Stomach (tissue), 9 donors: Measurements from ENCODE around the gene RAPGEF1. TPM values are rescaled to one million over a fixed set of nuclear protein-coding genes. Genes with fewer than 3 reads are reported as not detected.
A peak's percentile ranks its signal among the peaks of the same experiment; 100 is the strongest.

Experiments
- DNase-seq, 2 donors: peaks; one replicate each; pipeline versions ENCODE4 v3.0.0 to v3.0.0-alpha.2; 2013 to 2019
- H3K27ac ChIP-seq, 5 donors: fragments of 200-600 bp in 4 of 5; sonication (generic) in 4 of 5; one replicate each; pipeline ENCODE4 v1.5.1; 2013 to 2019; ENCODE audit warnings: mild to moderate bottlenecking in 1 of 5, moderate library complexity in 1 of 5
- H3K27me3 ChIP-seq, 3 donors: fragments of 200-600 bp; sonication (generic); one replicate each; pipeline ENCODE4 v1.5.1; 2017 to 2019; ENCODE audit warnings: mixed run types in 1 of 3
- H3K36me3 ChIP-seq, 4 donors: fragments of 200-600 bp; sonication (generic); 1 replicate in 3 of 4; 2 replicates in 1 of 4; pipeline ENCODE4 v1.5.1; 2016 to 2019
- H3K4me1 ChIP-seq, 4 donors: fragments of 200-600 bp; sonication (generic); one replicate each; pipeline ENCODE4 v1.5.1; 2016 to 2019
- H3K4me3 ChIP-seq, 4 donors: fragments of 200-600 bp; sonication (generic) in 3 of 4; one replicate each; pipeline ENCODE4 v1.5.1; 2016 to 2019; ENCODE audit warnings: mild to moderate bottlenecking in 1 of 4
- H3K9me3 ChIP-seq, 4 donors: fragments of 200-600 bp; sonication (generic); one replicate each; pipeline ENCODE4 v1.5.1; 2016 to 2019
- CTCF ChIP-seq, 7 experiments: fragments of 450-650 bp in 4 of 7; fragments of 200-600 bp in 3 of 7; sonication (generic) in 3 of 7; IDR thresholded peaks; one replicate each; pipeline ENCODE4 v1.5.1; 2016 to 2019; ENCODE audit warnings: antibody characterized with exemption in 7 of 7, control low read depth in 2 of 7, mild to moderate bottlenecking in 1 of 7
- EP300 ChIP-seq: sonication (generic); formaldehyde crosslinking; IDR thresholded peaks from one replicate; pipeline ENCODE4 v1.6.1; 2017; ENCODE audit warnings: antibody characterized with exemption
- POLR2A ChIP-seq, 4 donors: fragments of 450-650 bp; IDR thresholded peaks; one replicate each; pipeline ENCODE4 v1.6.1; 2016; ENCODE audit warnings: antibody characterized with exemption in 4 of 4, control low read depth in 2 of 4, mild to moderate bottlenecking in 1 of 4, moderate library complexity in 1 of 4
- POLR2AphosphoS5 ChIP-seq, 3 donors: sonication (generic); formaldehyde crosslinking; IDR thresholded peaks; one replicate each; pipeline ENCODE4 v1.6.1; 2016; ENCODE audit warnings: antibody characterized with exemption in 3 of 3
- WGBS, 5 donors: extraction: QIAGEN DNeasy Blood & Tissue Kit in 3 of 5; methylation state at CpG; one replicate each; pipeline versions ENCODE4 v1.1.5 to v1.1.7; 2013 to 2018; 5-methylcytosine and 5-hydroxymethylcytosine counted together
- intact Hi-C: fragments of 100-400 bp; cut with DNase I; formaldehyde crosslinking; loops from one replicate; pipeline ENCODE4 v1.15.1; 2023; ENCODE audit warnings: low total_unique reads
- polyA plus RNA-seq, 3 donors: library from polyadenylated mRNA; stranded (reverse); fragments of 200-250 nt; gene quantifications; one replicate each; pipeline ENCODE4 v1.2.3, GENCODE V29; 2013
- total RNA-seq, 5 donors: library from RNA; depleted of rRNA; stranded (reverse); fragments of >200 nt; gene quantifications; one replicate each; pipeline versions ENCODE4 v1.1.0 to v1.2.3, GENCODE V29; 2014 to 2016
- donor health status: healthy with polysubstance abuse.
- donor health status: Bipolar disorder and iron deficiency.
- donor health status: healthy.

RAPGEF1 gene
- total and polyA plus RNA-seq, 8 donors = 8.4 to 84.6 (median 45.1) TPM

DNA sequence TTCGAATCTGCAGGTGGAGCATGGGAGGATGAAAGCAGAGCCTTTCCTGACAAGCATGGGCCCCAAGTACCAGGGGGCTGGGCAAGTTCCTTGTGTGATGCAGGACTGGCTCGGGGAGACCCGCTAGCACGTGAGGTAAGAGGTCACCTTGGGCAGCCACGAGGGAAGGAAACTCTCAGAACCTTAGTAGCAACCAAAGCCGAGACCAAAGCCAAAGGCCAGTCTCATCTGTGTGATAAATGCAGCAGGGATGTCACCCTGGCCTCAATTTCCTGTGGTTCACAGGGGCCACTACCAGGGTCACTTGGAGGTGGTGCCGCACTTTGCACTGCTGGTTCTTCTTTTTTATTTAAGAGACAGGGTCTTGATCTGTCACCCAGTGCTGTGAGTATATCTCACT is 155.0 kb downstream of the RAPGEF1 start:
- H3K4me3 ChIP-seq = no peak overlapping the region
- H3K36me3 ChIP-seq = peaks cover 64 to 89% (median 88%) of the 10 kb centered on the region in 4 donors
- TF ChIP-seq CTCF (IDR thresholded peaks at IDR 0.05) = no peak
- TF ChIP-seq POLR2AphosphoS5 (IDR thresholded peaks at IDR 0.05) = no peak
- TF ChIP-seq EP300 = no peak
- no peak for TF ChIP-seq POLR2A (IDR thresholded peaks at IDR 0.05)
- H3K9me3 ChIP-seq = no peaks in the 10 kb centered on the region
- H3K27me3 ChIP-seq = no peaks in the 10 kb centered on the region
- 77 to 88% (median 81%) methylated on average over 7 of the region's 7 CpGs for WGBS, 5 donors
- intact Hi-C loops = no loop called here
- H3K27ac ChIP-seq = peak overlapping the region in 1 of 5 donors; percentile 0
- DNase-seq = no peak
- H3K4me1 ChIP-seq = peaks cover 0 to 15% (median 2%) of the 10 kb centered on the region in 4 donors

DNA sequence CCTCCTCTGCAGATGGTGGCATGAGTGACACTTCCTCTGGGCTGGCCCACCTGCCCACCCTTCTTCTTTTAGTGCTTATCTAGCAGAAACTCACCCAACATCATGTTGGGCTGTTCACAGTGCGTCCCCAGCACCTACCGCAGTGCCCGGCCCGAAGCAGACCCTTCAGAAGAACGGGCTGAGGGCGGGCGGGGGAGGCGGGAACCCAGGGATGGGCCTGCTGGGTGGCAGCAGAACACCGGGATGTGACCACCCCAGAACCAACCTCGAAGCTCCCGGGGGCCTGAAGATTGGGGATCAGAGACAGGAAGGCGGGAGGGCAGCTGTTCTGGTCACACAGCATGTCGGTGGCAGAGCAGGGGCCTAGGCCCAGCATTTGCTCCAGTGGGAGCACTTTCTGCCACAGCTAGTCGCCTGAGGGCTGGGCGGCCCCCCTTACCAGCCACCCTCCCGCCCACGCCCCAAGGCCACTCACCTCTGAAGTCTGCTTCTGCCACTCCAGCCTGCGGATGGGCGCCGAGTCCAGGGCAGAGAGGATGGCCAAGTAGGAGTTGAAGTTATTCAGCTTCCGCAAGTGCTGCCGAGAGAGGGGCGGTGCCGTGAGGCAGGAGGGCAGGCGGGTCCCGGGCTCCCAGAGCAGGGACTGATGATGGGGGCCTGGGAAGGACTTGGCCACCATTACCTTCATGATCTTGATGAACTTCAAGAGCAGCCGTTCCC is 155.9 kb downstream of the RAPGEF1 start:
- intact Hi-C loops = no loop called here
- Histone ChIP-seq H3K4me1 (peaks cover 0 to 21% (median 3%) of the 10 kb centered on the region in 4 donors), H3K36me3 (peaks cover 64 to 89% (median 88%) of the 10 kb centered on the region in 4 donors), H3K9me3 (no peaks in the 10 kb centered on the region), H3K27me3 (no peaks in the 10 kb centered on the region), H3K27ac (no peak overlapping the region), H3K4me3 (no peak overlapping the region)
- no peak for TF ChIP-seq EP300
- TF ChIP-seq POLR2A (IDR thresholded peaks at IDR 0.05) = no peak
- no peak for TF ChIP-seq CTCF (IDR thresholded peaks at IDR 0.05)
- no peak for TF ChIP-seq POLR2AphosphoS5 (IDR thresholded peaks at IDR 0.05)
- no peak for DNase-seq
- WGBS, 5 donors = 93 to 96% (median 95%) methylated on average over 24 to 27 of the region's 27 CpGs

DNA sequence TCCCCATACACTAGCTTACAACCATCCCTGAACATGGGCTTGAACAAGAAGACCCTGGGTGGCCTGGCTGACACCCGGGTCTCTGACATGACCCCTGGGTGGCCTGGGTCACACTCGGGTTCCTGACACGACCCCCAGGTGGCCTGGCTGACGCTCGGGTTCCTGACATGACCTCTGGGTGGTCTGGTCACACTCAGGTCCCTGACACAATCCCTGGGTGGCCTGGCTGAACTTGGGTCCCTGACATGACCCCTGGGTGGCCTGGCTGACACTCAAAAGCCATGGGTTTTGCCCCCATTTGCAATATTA is 156.6 kb downstream of the RAPGEF1 start:
- no peak overlapping the region for H3K27ac ChIP-seq
- TF ChIP-seq POLR2A (IDR thresholded peaks at IDR 0.05) = no peak
- TF ChIP-seq POLR2AphosphoS5 (IDR thresholded peaks at IDR 0.05) = no peak
- no peak for TF ChIP-seq CTCF (IDR thresholded peaks at IDR 0.05)
- TF ChIP-seq EP300 = no peak
- no peak overlapping the region for H3K4me3 ChIP-seq
- no peak for DNase-seq
- intact Hi-C loops = no loop called here
- no peaks in the 10 kb centered on the region for H3K27me3 ChIP-seq
- WGBS, 5 donors = 79 to 86% (median 81%) methylated on average over 5 of the region's 5 CpGs; no CpG with 5 or more reads in 1 of the 5 donors
- H3K36me3 ChIP-seq = peaks cover 62 to 89% (median 88%) of the 10 kb centered on the region in 4 donors
- H3K9me3 ChIP-seq = no peaks in the 10 kb centered on the region
- peaks cover 0 to 21% (median 3%) of the 10 kb centered on the region in 4 donors for H3K4me1 ChIP-seq

GRCh38 chr9:131582466-131583336 is 157.2 kb downstream of the RAPGEF1 start:
- Histone ChIP-seq H3K27ac (no peak overlapping the region), H3K27me3 (no peaks in the 10 kb centered on the region), H3K9me3 (no peaks in the 10 kb centered on the region), H3K4me3 (no peak overlapping the region), H3K4me1 (peaks cover 0 to 21% (median 3%) of the 10 kb centered on the region in 4 donors), H3K36me3 (peaks cover 58 to 89% (median 88%) of the 10 kb centered on the region in 4 donors)
- DNase-seq = no peak
- intact Hi-C loops = no loop called here
- TF ChIP-seq POLR2AphosphoS5 (IDR thresholded peaks at IDR 0.05) (no peak), POLR2A (IDR thresholded peaks at IDR 0.05) (no peak), EP300 (no peak), CTCF (IDR thresholded peaks at IDR 0.05) (no peak)
- 87 to 94% (median 91%) methylated on average over 19 to 27 of the region's 27 CpGs for WGBS, 5 donors
